ENCODE data around the gene UPP1.
"Not testable (repeated sequence)": the region's sequence is repeated elsewhere in the genome, so short reads cannot be mapped to it uniquely, and the experiment has no call there.

Gene UPP1

DNA sequence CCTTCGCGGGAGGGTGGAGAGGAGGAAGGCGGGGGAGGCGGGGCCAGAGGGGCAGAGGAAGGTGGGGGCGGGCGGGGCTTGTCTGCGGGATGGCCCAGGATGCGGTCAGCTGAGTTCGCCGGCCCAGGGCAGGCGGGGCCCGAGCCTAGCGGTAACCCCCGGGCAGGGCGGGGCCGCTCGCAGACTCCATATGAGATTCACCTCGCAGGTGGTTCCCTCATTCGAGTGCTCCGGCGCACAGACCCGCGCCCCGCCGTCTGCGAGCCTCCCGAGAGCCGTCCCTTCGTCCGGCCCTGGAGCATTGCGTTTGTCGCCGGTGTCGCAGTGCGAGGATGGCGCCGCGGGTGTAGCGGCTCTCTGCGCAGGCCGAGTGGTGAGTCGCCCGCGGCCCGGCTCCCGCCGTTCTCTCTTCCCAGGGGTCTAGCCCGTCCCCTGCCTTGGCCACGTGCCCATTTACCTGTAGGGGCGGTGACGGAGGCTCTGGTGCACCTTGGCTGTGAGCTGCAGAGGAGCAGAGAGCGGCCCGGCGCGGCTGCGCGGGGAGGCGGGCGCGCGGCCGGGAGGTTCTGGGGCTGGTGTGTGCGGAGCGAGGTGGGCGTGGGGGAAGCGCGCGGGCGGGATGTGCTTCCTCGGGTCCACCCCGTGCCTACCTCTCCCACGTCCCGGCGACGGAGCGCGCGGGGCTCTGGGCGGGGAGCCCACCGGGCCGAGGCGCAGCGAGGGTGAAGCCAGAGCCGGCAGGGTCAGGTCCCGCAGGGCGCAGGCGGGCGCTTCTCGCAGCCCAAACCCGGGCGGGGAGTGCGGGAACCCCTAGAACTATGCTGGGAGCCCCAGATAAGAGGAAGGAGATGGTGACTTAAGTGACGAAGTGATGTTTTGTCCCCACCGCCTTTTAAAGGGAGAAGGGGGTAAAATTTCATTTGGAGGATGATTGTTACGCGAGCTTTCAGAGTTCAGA lies at the start of gene UPP1:
Gene UPP1, plus strand, starts transcription at position 220 of the 958 bp plus-strand sequence. CDS start 5,519 bp downstream, outside the sequence.
- DNase-seq (ENCODE audit: low spot score), result peak; percentile 59

GRCh38 chr7:48040944-48041652 lies 48.0 kb upstream of the UPP1 start:
- no peak for DNase-seq (ENCODE audit: low spot score)

DNA sequence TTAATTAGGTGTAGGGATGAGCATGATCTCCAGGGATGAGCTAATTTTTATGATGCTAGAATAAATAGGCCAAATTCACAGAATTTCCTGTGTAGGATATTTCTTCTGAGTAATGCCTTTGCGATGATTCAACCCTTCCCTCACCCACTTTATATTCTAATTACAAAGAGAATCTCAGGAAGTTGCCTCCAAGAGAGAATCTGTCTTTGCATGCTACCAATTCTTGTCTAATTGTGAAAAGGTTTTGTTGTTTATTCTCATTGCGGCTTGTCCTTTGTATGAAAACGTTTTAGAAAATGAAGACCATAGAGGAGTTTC lies 47.5 kb upstream of the UPP1 start:
- DNase-seq (ENCODE audit: low spot score), result peak; percentile 35

GRCh38 chr7:48042216-48042615 lies 46.8 kb upstream of the UPP1 start:
- no peak for DNase-seq (ENCODE audit: low spot score)

DNA sequence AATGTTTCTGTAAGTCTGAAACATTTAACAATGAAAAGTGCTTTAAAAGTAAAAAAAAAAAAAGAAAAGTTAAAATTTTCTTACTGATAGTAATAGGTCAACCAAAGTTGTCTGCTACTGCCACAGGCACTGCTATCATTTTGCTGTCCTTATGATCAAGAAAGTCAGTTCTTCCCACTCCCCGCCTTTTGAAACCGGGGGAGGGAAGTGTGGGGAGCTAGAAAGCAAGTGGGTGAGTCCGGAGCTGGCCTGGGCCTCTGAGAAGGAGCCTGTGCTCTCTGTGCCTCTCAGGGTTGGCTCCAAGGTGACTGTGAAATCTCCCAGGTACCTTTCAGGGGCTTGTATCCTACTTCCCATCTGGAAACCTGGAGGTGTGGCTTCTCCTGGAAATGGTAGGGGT lies 46.4 kb upstream of the UPP1 start:
- no peak for DNase-seq (ENCODE audit: low spot score)

- no peak for DNase-seq (ENCODE audit: low spot score)
These were observed 43.8 kb upstream of the UPP1 start for GRCh38 chr7:48045195-48045765.

DNA sequence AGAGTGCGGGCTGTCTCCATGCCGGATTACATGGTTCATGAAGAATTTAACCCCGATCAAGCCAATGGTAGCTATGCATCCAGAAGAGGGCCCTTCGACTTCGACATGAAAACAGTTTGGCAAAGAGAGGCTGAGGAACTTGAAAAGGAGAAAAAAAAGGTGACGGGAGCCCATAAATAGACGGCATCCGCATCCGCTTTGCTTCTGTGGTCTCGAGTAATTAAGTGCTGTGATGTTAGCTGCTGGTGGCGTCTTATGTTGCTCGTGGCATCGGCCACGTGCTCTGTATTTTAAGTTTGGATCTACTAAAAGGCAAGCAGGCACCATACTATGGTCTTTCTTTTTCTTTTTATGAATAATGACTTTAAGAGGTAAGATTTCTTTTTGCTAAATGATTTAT lies 42.6 kb upstream of the UPP1 start:
- DNase-seq (ENCODE audit: low spot score), result no peak

DNA sequence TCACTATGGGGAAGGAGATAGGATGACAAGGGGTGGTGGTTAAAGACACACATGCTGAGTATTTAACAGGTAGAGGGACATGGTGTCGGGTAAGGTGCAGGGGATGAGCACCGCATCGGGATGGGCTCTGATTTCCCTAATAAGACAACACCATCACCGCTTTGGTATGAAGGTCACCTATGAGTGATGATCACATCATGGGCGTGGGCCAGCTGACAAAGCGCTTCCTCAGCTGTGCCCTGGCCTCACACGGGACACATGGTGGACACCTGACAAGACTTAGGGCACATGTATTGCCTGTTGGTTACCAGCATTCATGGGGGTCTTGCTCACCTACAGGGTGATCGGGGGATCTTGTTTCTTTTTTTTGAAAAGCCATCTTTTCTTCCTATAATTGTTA lies 41.0 kb upstream of the UPP1 start:
- DNase-seq (ENCODE audit: low spot score), result no peak

DNA sequence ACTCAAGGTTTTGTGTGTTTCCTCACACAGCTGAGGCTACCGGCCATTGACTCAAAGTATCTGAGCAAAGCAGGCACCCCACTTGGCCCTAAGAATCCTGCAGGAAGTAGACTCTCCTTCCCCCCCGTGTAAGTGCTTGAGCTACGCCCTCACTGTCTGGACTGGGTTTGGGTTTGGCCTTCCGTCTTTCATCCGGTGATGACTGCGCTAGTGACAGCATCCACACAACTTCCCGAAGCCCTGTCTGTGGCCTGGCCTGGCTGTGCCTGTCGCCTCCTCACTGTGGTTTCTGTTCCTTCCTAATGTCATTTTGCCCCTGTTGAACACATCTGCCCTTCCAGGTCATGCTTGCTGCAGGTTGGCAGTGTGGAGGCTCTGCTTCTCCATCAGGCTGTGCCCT lies 39.2 kb upstream of the UPP1 start:
- no peak for DNase-seq (ENCODE audit: low spot score)

- no peak for DNase-seq (ENCODE audit: low spot score)
These were observed 36.3 kb upstream of the UPP1 start for GRCh38 chr7:48052748-48053147.

GRCh38 chr7:48053736-48054135 lies 35.3 kb upstream of the UPP1 start:
- no peak for DNase-seq (ENCODE audit: low spot score)

DNA sequence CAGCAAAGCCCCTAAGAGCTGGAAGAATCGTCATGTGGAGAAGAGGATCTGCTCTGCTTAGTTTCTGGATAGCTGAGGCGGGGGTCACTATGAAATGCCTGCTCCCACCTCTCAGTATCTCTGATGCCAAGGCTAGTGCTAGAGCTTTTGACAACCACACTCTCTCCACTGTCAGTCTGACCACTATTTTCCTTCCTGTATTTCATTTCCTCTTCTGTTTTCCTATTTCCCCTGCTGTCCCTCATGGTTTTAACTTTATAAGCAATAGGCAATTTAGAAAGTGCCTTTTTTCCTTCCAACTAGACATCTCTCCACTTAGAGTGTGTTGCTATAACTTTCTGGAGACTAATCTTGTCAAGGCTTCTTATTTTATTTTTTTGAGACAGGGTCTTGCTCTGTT lies 30.1 kb upstream of the UPP1 start:
- no peak for DNase-seq (ENCODE audit: low spot score)

- DNase-seq (ENCODE audit: low spot score), result no peak
These were observed 29.4 kb upstream of the UPP1 start for GRCh38 chr7:48059706-48060105.

DNA sequence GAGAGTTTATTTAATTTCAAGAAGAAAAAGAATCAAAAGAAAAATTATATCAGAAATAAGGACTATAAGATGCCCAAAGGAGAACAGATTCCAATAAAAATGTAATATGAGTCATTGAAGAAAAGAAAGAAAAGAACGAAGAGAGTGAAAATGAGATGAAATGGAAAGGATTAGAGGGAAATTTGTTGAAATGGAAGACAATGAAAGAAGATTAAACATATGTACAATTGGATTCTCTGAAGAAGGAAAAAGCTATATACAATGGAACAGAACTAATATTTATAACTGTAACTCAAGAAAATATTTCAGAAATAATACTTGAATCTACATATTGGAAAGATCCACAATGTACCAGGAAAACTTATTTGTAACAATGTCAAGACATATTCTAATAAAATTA lies 25.1 kb upstream of the UPP1 start:
- no peak for DNase-seq (ENCODE audit: low spot score)

GRCh38 chr7:48067475-48067874 lies 21.6 kb upstream of the UPP1 start:
- no peak for DNase-seq (ENCODE audit: low spot score)

- no peak for DNase-seq (ENCODE audit: low spot score)
These were observed 14.8 kb upstream of the UPP1 start for GRCh38 chr7:48074204-48074654.

DNA sequence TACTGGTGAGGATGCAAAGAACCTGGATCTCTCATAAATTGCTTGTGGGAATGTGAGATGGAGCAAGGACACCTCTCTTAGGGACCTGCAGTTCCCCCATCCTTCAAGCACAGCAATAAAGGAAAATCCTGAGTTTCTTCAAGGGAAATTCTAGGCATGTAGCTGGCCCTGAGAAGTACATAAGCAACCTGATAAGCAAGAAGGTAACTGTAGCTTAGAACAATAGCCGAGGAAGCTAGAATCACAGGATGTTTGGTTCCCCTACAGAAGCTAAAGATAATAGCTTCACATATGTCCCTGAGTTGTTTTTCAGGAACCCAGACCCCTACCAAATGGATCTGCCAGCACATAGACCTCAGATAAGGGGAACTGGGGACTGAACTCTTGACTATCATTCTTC lies 11.6 kb upstream of the UPP1 start:
- DNase-seq (ENCODE audit: low spot score), result no peak

- DNase-seq (ENCODE audit: low spot score), result no peak
These were observed 10.6 kb upstream of the UPP1 start for GRCh38 chr7:48078470-48078869.

DNA sequence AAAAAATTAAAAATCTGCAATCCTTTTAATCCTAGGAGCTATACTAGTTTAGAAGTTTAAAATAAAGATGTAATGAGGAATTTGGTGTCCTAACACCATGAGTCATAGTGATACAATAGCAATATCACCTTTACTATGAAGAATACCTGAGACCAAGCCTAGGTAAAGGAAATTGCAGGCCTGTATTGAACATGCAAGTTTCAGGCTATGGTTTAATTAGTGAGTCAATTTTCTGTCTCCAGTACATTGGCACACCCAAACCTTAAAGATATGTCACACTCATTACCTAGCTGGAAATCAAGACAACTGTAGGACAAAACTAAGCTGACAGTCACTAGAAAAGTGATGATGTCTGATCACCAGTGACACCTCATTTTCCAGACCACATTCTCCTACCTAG lies 6.7 kb upstream of the UPP1 start:
- DNase-seq (ENCODE audit: low spot score), result not testable (repeated sequence)

DNA sequence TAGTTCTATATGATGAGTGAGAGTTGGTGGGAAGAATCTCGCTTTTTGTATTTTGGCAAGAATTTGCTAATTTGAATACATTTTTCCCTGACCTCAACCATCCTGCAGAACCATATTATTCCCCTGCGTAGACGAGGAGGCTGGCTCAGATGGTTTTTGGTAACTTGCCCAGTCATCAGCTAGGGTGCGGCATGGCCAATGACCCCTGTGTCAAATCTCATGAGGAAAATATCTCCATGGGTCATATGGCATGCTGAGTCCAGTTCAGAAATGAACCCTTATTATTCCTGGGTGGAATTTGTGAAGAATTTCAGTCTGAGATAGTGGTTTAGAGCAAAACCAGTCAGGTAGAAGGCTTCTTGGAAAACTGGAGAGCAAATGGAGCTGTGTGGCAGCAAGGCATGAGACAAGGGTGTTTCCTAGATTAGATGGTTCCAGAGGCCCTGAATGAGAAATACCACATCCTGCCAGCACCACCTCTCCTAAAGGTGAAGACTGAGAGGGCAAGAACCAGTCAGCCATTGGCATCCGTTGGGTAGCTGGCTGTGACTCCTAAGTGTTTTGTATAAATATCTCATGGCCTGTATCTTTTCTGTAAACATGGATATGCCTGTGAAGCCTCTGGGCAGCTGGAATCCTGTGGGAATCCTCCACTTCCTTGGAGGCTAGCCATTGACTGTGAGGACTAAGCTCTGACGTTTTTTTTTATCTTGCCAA lies 5.8 kb upstream of the UPP1 start:
- no peak for DNase-seq (ENCODE audit: low spot score)

DNA sequence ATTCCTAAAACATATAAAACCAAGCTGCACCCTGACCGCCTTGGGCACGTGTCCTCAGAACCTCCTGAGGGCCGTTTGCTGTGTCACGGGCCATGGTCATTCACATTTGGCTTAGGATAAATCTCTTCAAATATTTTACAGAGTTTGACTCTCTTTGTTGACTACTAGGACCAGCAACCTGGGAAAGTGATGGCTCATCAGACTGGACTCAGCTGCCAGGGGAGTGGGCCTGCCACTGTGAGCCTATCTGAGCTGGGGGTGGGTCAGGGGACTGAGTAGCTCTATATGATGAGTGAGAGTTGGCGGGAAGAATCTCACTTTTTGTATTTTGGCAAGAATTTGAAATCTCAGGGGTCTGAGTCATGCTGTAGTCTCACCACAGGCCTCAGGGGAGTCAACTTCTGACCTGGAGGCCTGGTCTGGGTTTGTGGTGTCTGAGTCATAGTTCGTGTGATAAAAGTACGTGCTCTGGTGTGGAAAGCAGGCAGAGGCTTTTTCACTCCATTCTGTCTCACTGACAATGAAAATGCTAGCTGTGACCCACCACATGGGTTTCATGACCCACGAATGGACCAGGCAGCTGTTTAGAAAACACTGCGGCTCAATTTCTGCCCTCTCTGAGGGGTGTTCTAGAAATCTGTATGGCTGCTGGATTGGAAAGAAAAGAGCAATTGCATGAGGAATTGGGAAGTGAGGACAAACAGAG lies 4.2 kb upstream of the UPP1 start:
- no peak for DNase-seq (ENCODE audit: low spot score)

- DNase-seq (ENCODE audit: low spot score), result no peak
These were observed 3.7 kb upstream of the UPP1 start for GRCh38 chr7:48085433-48085791.

All from putamen (tissue), 1 donor.